ENCODE results near the gene INPP5E.

INPP5E gene

GRCh38 chr9:136383436-136383835 lies 56.2 kb downstream of the INPP5E start:
- no peak for DNase-seq

DNA sequence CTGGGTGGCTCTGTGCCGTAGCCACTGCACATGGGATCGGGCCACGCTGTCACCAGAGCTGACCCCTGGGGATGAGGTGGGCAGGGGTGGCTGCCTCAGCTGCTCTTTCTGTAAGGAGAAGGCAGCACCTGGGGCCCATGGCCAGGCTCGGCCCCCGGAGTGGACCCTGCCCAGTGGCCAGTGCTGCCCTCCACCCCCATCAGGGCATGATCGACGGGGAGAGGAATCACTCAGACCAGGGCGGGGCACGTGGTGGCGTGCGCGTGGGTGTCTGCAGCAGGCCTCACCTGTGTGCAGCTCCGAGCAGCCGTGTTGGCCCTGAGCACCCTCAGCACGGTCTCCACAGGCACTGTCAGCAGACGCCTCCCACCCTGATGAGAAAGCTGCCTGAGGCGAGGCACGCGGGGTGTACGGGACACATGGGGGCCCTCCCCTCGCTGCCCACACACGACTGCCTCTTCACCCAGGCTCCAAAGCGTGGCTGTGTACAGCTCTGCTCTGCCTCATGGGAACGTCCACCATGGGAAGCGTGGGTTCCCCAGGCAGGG lies 57.6 kb downstream of the INPP5E start:
- DNase-seq = no peak

GRCh38 chr9:136381311-136381710 lies 58.3 kb downstream of the INPP5E start:
- no peak for DNase-seq

DNA sequence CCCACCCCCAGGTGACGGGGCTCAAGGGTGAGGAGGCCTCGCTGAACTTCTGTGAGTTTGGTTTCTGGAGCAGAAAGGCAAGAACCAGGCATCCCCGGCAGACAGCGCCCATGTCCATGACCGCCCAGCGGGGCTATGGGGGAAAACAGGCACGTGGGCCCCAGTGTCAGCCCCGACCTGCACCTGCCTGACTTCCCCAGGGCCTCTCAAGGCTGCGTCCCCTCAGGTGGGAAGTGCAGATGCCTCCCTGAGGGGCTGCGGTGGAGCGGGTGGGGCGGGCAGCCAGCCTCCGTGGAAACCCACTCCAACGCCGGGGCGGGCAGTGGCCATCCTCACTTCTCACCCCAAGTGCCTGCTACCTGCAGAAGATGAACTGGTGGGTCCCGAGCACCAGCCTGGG lies 59.3 kb downstream of the INPP5E start:
- DNase-seq = no peak

GRCh38 chr9:136379891-136380290 lies 59.8 kb downstream of the INPP5E start:
- DNase-seq = no peak

- no peak for DNase-seq
These were observed 60.2 kb downstream of the INPP5E start for GRCh38 chr9:136379401-136379800.

GRCh38 chr9:136379003-136379287 lies 60.7 kb downstream of the INPP5E start:
- DNase-seq = no peak
